Left cardiac atrium (tissue), 4 donors: ENCODE measurements around the gene TRAF2. TPM values are rescaled to one million over a fixed set of nuclear protein-coding genes. Genes with fewer than 3 reads are reported as not detected.

Source experiments
- ATAC-seq, 2 donors: fragments of 200-7000 bp; cut with Tn5 transposase; one replicate each; pipeline ENCODE4 v1.9.1; 2020; ENCODE audit warnings: mild to moderate bottlenecking in 2 of 2, moderate library complexity in 2 of 2
- DNase-seq: peaks from one replicate; pipeline ENCODE4 v3.0.0-alpha.2; 2020
- intact Hi-C, 2 donors: fragments of 100-400 bp; cut with DNase I; formaldehyde crosslinking; loops; one replicate each; pipeline versions ENCODE4 v1.14.1 to v1.15.1; 2022 to 2023
- total RNA-seq, 2 donors: library from RNA; stranded (reverse); fragmentation: NEBNext Ultra II Directional; extraction: Animal tissue kit (Norgen Biotek cat#: 25700); gene quantifications; one replicate each; pipeline ENCODE4 v1.2.1, GENCODE V29; 2021
- donor health status: DM: no; HTN: yes; CAD: no.
- donor health status: DM: no; HTN: yes; CAD: no; lungs with severe emphysema.
- donor health status: DM: yes; HTN: yes; CAD: no.
- donor health status: Dilated cardiomyopathy.

TRAF2 gene
- total RNA-seq, 2 donors from 2014 or later, result 8.8 to 11.8 TPM

DNA sequence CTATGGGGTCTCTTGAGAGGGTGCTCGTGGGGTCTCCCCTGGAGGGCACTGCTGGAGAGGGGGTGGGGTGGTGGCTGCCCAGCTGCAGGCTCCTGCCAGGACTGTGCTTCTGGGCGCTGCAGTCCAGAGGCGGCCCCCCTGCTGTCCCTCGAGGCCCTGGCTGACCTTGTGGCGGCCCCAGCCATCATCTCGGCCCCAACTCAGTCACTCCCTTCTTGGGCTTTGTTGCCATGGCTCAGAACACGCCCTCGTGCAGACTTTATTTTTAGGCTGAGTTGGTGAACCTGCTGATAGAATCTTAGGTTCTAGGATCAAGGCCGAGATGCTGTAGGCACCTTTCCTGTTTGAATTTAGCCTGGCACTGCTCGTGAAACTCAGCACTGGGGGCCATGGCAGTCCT lies 35.4 kb downstream of the TRAF2 start:
- intact Hi-C loops, result loop anchor here in 1 of 2 donors (10.0 kb wide), 1 partner anchor 57 kb away; the partner anchor contains the start of gene EDF1
- DNase-seq (no peak), ATAC-seq (peak; percentile 60 to 64)

- ATAC-seq, result no peak
These were observed 36.2 kb downstream of the TRAF2 start for GRCh38 chr9:136922540-136922939.

DNA sequence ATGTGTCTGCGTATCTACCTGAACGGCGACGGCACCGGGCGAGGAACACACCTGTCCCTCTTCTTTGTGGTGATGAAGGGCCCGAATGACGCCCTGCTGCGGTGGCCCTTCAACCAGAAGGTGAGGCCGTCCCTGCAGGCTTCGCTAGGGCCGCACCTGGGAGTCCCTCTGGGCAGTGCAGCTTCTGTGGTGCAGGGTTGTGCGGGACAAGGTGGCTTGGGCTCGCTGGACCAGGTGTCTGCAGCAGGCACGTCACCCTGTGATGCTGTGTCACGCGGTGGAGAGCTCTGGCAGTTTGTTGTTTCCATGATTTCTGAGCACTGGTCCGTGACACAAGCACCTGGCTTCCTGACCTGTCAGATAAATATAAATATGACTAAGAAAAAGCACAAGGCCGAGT lies 37.6 kb downstream of the TRAF2 start:
- intact Hi-C loops, result loop anchor here in 1 of 2 donors (10.0 kb wide), 1 partner anchor 59 kb away; the partner anchor contains the start of gene EDF1
- ATAC-seq, result no peak

More at GRCh38 chr9:136922540-136922939, 36.2 kb downstream of the TRAF2 start:
- DNase-seq, result no peak
- intact Hi-C loops, result loop anchor here in 1 of 2 donors (10.0 kb wide), 1 partner anchor 58 kb away; the partner anchor contains the start of gene EDF1

DNA sequence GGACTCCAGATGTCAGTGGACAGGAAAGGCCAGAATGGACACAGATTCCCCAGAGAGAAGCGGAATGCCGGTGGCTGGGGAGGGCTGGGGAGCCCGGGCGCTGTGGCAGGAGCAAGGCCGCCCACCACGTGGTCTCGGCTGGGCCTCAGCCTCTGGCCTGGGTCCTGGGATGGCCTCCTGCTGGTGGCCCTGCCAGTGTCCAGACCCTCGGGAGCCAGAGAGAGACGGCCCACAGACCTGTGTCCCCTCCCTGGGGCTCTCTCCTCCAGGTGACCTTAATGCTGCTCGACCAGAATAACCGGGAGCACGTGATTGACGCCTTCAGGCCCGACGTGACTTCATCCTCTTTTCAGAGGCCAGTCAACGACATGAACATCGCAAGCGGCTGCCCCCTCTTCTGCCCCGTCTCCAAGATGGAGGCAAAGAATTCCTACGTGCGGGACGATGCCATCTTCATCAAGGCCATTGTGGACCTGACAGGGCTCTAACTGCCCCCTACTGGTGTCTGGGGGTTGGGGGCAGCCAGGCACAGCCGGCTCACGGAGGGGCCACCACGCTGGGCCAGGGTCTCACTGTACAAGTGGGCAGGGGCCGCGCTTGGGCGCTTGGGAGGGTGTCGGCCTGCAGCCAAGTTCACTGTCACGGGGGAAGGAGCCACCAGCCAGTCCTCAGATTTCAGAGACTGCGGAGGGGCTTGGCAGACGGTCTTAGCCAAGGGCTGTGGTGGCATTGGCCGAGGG lies 39.3 kb downstream of the TRAF2 start:
- ATAC-seq (peak; percentile 20 to 29), DNase-seq (no peak)
- intact Hi-C loops, result loop anchor here in 1 of 2 donors (10.0 kb wide), 1 partner anchor 61 kb away; the partner anchor contains the start of gene EDF1

More for the DNA sequence above, 37.6 kb downstream of the TRAF2 start:
- DNase-seq, result no peak

GRCh38 chr9:136926154-136926704 lies 39.9 kb downstream of the TRAF2 start:
- no peak for DNase-seq
- intact Hi-C loops, result loop anchor here in 1 of 2 donors (10.0 kb wide), 1 partner anchor 61 kb away; the partner anchor contains the start of gene EDF1
- no peak for ATAC-seq

DNA sequence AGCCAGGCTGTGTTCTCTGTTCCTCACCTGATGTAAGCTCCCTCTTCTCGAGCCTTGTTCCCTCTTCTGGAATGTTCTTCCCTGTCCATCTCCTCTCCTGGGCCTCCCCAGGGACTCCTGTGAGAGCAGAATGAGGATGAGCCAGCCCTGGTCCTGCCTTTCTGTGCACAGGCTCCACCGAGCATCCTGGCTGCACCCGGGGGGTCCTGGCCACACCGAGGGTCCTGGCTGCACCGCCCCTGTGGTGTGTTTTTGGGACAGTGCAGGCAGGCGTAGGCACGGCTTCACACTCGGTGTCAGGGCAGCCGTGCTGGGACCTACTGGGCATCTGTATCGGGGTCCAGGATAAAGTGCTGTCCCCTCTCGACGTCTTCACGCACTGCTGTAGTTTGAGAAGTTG lies 40.4 kb downstream of the TRAF2 start:
- intact Hi-C loops, result loop anchor here in 1 of 2 donors (10.0 kb wide), 1 partner anchor 62 kb away; the partner anchor contains the start of gene EDF1
- ATAC-seq (no peak), DNase-seq (no peak)

DNA sequence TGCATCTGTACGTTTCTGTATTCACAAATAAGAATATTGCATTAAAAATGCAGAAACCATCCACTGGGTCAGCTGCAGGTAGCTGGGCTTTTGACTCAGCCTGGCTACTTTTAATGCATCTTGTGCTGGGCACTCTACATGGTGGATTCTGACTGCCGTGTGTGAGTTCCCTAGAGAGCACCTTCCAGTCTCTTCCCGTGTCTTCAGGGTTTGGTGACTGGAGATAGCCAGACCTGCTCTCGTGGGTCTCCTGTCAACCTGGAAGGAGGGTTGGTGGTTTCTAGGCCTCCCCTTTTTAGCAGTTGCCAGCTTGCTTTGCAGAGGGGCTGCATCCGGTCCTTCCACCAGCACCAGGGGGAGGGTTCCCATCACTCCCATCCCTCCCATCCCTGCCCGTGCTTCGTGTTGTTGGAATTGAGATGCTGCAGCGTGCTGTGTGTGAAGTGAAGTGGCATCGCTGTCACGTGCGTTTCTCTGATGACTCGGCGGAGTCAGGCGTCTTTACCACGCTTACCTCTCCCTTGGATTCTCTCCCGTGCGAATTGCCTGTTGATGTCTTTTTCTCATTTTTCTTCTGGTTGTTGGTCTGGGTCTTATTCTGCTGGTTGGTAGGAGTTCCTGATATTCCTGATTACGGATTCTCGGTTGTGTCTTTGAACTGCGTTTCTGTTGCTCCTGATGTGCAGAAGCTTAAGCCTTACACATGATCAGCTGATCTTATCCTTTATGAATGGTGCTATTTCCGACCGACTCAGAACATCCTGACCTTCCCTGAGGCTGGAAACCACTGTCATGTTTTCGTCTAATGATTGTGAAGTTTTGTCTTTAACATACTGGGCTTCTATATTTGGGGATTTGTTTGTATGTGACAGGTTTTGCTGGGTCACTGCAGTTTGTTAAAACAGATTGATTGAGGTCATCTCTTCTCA lies 41.3 kb downstream of the TRAF2 start:
- no peak for ATAC-seq
- no peak for DNase-seq
- intact Hi-C loops, result loop anchor here in 1 of 2 donors (10.0 kb wide), 1 partner anchor 63 kb away; the partner anchor contains the start of gene EDF1

DNA sequence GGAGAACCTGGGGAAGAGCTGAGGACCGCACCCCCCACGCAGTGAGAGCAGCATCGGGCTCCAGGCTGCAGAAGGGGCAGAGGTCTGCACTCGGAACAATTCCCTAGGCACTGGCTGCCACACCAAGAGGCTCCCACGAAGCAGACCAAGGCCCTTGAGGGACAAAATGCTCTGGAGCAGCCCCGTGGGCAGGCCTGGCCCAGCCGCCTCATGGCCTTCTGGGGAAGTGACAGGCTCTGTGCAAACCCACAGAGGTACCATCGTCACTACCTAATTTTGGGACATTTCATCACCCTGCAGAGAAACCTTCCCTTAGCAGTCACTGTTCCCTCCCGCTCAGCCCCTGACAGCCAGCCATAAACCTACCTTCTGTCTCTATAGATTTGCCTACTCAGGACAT lies 42.3 kb downstream of the TRAF2 start:
- peak; percentile 70 to 82 for ATAC-seq
- intact Hi-C loops, result loop anchor here in 1 of 2 donors (10.0 kb wide), 1 partner anchor 64 kb away; the partner anchor contains the start of gene EDF1
- no peak for DNase-seq

DNA sequence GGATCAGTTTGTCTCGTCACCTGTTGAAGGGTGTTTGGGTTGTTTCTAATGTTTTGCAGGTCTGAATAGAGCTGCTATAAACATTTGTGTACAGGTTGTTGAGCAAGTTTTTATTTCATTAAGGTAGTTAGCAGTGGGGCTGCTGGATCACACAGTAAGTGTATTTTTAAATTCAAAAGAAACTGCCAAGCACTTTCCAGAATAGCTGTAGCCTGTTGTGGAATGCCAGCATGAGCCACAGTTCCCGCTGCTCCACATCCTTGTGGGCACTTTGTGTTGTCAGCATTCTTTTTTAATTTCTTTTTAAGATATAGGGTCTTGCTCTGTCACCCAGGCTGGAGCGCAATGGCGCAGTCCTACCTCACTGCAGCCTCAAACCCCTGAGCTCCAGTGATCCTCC lies 43.7 kb downstream of the TRAF2 start:
- no peak for DNase-seq
- ATAC-seq, result no peak
- intact Hi-C loops, result no loop called here

DNA sequence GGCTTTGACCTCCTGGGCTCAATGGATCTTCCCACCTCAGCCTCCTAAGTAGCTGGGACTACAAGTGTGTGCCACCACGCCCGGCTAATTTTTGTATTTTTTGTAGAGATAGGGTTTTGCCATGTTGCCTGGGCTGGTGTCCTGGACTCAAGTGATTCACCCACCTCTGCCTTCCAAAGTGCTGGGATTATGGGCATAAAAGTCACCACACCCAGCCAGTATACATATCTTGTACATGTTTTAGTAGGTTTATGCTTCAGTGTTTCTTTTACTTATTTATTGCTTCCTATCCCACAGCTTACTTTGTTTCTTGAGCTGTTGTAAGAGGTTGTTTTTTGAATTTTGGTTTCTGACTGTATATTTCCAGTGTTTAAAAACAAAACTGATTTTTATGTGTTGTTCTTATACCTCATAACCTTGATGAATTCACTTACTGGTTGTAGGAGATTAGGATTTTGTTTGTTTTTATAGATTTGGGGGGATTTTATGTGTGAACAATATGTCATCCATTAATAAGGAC lies 45.4 kb downstream of the TRAF2 start:
- DNase-seq (no peak), ATAC-seq (no peak)
- intact Hi-C loops, result no loop called here

GRCh38 chr9:136934277-136934676 lies 48.0 kb downstream of the TRAF2 start:
- DNase-seq, result no peak
- intact Hi-C loops, result no loop called here

GRCh38 chr9:136935651-136936050 lies 49.3 kb downstream of the TRAF2 start:
- DNase-seq, result no peak
- intact Hi-C loops, result no loop called here
- no peak for ATAC-seq

More at GRCh38 chr9:136934277-136934676, 48.0 kb downstream of the TRAF2 start:
- no peak for ATAC-seq

DNA sequence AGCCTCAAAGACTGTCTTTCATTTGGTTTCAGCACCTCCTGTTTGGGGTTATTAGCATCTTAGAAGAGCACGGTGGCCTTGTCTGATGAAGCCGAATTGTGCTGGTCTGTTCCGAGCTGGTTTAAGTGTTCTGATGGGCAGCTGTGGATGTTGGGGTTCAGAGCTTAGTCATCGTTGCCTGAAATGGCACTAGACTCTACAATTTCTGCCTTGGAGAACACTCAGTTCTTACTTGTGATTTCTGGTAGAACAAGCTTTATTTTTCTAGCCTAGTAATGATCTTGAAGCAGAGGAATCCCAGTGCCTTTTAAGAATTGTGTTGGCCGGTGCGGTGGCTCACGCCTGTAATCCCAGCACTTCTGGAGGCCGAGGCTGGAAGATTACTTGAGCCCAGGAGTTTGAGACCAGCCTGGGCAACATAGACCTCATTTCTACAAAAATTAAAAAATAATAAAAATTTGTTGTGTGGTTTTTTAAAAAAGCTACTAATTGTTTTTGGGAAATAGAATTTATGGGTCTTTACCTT lies 50.4 kb downstream of the TRAF2 start:
- intact Hi-C loops, result no loop called here
- DNase-seq, result no peak

GRCh38 chr9:136937186-136938001 lies 51.1 kb downstream of the TRAF2 start:
- intact Hi-C loops, result no loop called here
- DNase-seq, result peak; percentile 21
- no peak for ATAC-seq

More for the DNA sequence above, 50.4 kb downstream of the TRAF2 start:
- no peak for ATAC-seq

DNA sequence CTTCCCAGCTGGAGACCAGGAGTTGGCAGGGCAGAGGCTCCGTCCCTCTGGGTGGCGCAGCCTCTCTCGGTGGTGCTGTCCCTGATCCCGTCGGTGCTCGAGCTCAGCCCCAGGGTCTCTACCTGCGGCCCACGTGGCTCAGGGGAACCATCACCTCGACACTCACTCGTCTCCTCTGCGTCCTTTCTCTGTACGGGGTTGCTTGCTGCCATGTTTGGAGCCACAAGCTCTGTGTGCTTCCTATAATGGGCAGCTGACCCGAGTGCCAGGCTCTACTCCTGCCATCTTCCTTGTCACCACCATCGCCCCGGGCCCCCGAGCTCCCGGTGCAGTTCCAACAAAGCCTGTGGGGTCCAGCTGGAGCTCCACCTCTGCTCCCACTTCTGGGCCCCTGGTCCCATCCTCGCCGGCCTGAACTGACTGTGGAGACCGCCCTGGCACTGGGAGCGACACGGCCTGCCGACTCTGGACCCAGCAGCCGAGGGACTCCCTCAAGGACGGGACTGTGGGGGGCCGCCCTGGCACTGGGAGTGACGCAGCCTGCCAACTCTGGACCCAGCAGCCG lies 53.2 kb downstream of the TRAF2 start:
- ATAC-seq (no peak), DNase-seq (no peak)
- intact Hi-C loops, result no loop called here

DNA sequence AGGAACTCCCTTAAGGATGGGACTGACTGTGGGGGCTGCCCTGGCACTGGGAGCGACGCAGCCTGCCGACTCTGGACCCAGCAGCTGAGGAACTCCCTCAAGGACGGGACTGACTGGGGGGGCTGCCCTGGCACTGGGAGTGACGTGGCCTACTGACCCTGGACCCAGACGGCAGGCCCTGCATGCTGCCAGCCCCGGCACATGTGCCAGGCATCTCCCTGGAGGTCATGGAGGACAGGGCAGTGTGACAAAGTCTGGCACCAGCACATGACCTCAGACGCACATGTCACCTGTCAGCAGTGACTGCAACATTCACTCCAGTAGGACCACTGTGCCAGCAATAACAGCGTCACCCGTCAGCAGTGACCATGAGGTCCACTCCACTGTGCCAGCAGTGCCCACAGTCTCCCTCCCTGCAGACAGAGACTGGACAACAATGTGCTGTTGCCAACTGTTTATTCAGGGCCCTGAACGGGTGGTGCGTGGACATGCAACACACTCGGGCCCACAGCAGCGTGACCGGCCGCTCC lies 53.7 kb downstream of the TRAF2 start:
- peak; percentile 81 for DNase-seq
- intact Hi-C loops, result loop anchor here in 1 of 2 donors (2.0 to 10.0 kb wide), 2 partner anchors 55 to 91 kb away; partner anchors contain the start of genes CLIC3, PAXX and PHPT1

More for the DNA sequence above, 53.7 kb downstream of the TRAF2 start:
- ATAC-seq, result peak; percentile 43 to 60
